ENCODE data around the gene OR10P1. TPM values are rescaled to one million over a fixed set of nuclear protein-coding genes. Genes with fewer than 3 reads are reported as not detected.
"Not testable (repeated sequence)": the region's sequence is repeated elsewhere in the genome, so short reads cannot be mapped to it uniquely, and the experiment has no call there.

The OR10P1 gene
- not detected for polyA plus RNA-seq

DNA sequence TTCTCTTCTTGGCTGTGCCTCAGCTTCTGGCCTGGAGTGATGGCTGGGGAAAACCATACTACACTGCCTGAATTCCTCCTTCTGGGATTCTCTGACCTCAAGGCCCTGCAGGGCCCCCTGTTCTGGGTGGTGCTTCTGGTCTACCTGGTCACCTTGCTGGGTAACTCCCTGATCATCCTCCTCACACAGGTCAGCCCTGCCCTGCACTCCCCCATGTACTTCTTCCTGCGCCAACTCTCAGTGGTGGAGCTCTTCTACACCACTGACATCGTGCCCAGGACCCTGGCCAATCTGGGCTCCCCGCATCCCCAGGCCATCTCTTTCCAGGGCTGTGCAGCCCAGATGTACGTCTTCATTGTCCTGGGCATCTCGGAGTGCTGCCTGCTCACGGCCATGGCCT is at the start of gene OR10P1:
OR10P1 (plus strand) TSS at position 40 of the 400 bp plus-strand sequence; CDS start at position 40, 0 bp downstream.
- 84 to 91% (median 86%) methylated on average over 6 of the region's 6 CpGs for WGBS, 3 donors
- H3K27ac ChIP-seq (ENCODE audit: low read depth, low read length): no peak within 1 kb of the TSS

DNA sequence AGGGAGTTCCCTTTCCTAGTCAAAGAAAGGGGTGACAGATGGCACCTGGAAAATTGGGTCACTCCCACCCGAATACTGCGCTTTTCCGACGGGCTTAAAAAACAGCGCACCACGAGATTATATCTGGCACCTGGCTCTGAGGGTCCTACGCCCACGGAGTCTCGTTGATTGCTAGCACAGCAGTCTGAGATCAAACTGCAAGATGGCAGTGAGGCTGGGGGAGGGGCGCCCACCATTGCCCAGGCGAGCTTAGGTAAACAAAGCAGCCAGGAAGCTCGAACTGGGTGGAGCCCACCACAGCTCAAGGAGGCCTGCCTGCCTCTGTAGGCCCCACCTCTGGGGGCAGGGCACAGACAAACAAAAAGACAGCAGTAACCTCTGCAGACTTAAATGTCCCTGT is 46.5 kb upstream of the OR10P1 start:
- not testable (repeated sequence) for H3K27ac ChIP-seq (ENCODE audit: low read depth, low read length)
- WGBS, 3 donors: 63 to 70% (median 69%) methylated on average over 12 of the region's 12 CpGs

DNA sequence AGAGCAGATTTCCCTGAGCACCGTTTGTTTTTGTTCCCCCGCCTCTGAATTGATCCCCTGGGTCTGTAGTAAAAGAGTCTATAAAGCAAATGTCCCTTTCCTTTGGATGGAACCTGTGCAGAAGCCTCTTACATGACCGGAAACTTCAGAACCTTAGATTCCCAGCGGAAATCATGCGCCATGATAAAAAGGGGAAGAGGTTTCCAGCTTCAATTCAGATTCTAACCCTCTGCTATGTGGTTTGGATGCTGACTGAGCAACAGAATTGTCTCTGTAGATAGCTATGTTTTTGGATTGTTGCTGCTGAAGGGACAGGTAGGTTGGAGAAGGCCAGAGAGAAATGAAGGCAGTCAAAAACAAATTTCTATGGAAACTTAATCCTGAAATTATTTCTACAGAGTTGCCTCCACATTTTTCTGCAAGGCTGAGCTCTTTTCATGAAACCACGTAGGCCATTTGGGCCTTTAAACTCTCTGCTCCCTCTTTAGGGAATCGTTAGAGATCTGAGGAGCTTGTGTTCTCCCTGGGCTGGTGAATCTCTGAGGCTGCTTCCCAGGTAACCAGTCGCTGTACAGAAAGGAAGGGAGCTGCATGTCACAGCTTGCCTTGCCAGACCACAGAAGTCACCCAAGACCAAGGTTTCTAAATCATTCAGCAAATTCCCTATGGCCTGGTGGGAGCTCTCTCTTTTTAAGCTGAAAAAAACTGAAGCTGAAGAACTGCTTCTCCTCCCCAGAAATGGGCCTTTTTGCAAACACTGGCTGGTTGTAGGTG is 28.7 kb upstream of the OR10P1 start:
- no peak overlapping the region for H3K27ac ChIP-seq (ENCODE audit: low read depth, low read length)
- 66 to 70% (median 67%) methylated on average over 8 of the region's 8 CpGs for WGBS, 3 donors

DNA sequence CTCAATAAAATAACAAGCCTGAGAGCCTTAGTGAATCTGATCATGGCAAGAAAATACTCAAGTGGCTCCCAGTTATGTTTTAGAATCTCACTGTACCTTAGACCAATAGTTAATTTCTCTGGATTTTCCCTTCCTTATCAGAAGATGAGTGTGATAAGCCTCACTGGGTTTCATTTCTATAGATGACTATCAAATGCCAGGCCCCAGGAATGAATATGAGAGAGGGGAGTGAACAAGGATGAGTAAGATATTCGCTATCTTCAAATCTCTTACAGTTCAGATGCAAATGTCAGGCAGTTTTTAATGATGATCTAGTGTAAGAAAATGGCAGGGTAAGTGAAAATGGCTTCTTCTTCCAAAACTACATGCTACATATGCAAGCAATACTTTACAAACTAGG is 26.1 kb upstream of the OR10P1 start:
- H3K27ac ChIP-seq (ENCODE audit: low read depth, low read length): no peak overlapping the region
- 82 to 93% (median 90%) methylated on average over 1 of the region's 1 CpG for WGBS, 3 donors

- no peak overlapping the region for H3K27ac ChIP-seq (ENCODE audit: low read depth, low read length)
- WGBS, 3 donors: 45 to 74% (median 74%) methylated on average over 2 of the region's 2 CpGs
Measured at GRCh38 chr12:55612646-55613045, 24.0 kb upstream of the OR10P1 start.

DNA sequence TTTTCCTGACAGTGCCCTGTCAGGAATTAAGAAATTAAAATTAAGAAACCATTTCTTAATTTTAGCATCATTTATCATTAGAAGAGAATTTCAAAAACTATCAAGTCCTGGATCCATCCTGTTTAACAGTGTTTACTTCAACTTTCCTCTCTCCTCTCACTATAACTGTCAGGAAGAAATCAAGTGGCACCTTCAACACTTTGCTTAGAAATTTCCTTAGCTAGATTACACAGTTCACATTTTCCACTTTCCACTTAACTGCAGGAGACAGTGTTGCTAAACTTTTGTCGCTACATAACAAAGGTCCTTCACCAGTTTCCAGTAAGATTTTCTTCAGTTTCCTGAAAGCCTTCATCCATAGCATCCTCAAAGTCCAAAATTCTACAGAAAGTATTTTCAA is 21.9 kb upstream of the OR10P1 start:
- 92 to 97% (median 96%) methylated on average over 1 of the region's 1 CpG for WGBS, 3 donors
- no peak overlapping the region for H3K27ac ChIP-seq (ENCODE audit: low read depth, low read length)

DNA sequence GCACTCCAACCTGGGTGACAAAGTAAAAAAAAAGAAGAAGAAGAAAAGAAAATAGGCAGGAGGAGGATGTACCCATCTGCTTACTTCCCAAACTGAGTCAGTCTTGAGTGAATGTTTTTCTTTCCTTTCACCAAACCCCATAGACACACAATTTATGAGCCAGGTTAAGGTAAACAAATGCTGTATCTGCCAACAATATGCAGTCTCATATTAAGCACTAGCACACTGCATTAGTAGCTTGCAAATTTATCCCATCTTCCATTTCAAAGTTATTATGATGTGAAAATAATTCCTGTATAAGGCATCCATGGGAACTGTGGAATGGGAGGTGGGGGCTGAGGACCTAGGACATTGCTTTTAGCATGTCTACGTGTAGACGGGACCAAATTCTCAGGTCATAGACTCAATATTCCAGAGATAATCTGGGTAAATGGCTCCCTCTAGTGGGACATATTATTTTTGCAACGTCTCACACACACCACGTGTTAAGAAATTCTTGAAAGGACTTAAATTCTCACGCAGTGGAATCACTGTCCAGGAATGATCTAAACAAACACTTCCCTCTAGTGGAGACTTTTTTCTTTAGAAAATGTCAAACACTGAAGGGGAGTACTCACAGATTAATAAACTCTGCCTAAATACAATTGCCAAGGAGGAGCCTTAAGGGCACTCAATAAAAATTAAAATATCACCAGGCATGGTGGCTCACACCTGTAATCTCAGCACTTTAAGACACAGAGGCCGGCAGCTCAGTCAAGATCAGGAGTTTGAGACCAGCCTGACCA is 17.1 kb upstream of the OR10P1 start:
- 3 to 7% (median 6%) methylated on average over 6 of the region's 6 CpGs for WGBS, 3 donors
- H3K27ac ChIP-seq (ENCODE audit: low read depth, low read length): no peak overlapping the region

GRCh38 chr12:55624056-55624455 is 12.6 kb upstream of the OR10P1 start:
- H3K27ac ChIP-seq (ENCODE audit: low read depth, low read length): no peak overlapping the region

DNA sequence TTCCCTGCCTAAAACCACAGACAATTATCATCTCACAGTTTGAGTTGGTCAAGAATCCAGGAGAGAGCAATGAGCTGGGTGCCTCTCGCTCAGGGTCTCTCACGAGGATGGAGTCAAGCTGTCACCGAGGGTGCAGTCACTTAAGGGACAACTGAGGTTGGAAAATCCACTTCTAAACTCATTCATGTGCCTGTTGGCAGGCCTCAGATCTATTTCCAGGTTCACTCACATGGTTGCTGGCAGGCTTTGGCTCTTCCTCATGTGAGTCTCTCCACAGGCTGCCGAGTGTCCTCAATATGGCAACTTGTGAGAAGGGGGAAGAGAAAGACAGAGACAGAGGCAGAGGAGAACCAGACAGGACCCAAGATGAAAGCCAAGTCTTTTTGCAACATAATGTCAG is 10.5 kb upstream of the OR10P1 start:
- 79 to 89% (median 86%) methylated on average over 4 of the region's 4 CpGs for WGBS, 3 donors
- H3K27ac ChIP-seq (ENCODE audit: low read depth, low read length): no peak overlapping the region

- 58 to 80% (median 69%) methylated on average over 3 of the region's 3 CpGs for WGBS, 3 donors
- no peak overlapping the region for H3K27ac ChIP-seq (ENCODE audit: low read depth, low read length)
Measured at GRCh38 chr12:55629058-55629841, 7.4 kb upstream of the OR10P1 start.

- 33 to 76% (median 67%) methylated on average over 1 of the region's 1 CpG for WGBS, 3 donors
- H3K27ac ChIP-seq (ENCODE audit: low read depth, low read length): no peak overlapping the region
Measured at GRCh38 chr12:55631056-55631455, 5.6 kb upstream of the OR10P1 start.

DNA sequence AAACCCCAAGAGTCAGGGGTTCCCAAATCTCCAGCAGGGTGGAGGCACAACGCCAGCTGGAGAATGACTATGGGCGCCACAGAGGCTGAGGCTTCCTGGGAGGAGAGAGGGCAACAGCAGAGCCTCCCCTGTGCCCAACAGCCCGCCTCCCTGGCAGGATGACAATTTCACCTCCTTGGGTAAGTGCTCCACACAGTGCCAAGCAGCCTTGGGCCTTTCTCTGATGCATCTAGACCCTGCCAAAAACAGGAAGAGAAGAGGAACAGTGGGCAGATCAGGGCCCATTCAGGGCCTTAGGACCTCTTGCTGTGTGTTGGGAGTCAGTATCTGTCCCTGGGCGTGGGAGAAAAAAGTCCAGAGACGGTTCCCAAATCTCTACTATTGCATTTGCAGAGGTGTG is 5.0 kb upstream of the OR10P1 start:
- WGBS, 3 donors: 78 to 80% (median 80%) methylated on average over 5 of the region's 5 CpGs

GRCh38 chr12:55633151-55633550 is 3.5 kb upstream of the OR10P1 start:
- 53 to 86% (median 65%) methylated on average over 4 of the region's 4 CpGs for WGBS, 3 donors
- no peak overlapping the region for H3K27ac ChIP-seq (ENCODE audit: low read depth, low read length)

More for the DNA sequence above, 5.0 kb upstream of the OR10P1 start:
- no peak overlapping the region for H3K27ac ChIP-seq (ENCODE audit: low read depth, low read length)

DNA sequence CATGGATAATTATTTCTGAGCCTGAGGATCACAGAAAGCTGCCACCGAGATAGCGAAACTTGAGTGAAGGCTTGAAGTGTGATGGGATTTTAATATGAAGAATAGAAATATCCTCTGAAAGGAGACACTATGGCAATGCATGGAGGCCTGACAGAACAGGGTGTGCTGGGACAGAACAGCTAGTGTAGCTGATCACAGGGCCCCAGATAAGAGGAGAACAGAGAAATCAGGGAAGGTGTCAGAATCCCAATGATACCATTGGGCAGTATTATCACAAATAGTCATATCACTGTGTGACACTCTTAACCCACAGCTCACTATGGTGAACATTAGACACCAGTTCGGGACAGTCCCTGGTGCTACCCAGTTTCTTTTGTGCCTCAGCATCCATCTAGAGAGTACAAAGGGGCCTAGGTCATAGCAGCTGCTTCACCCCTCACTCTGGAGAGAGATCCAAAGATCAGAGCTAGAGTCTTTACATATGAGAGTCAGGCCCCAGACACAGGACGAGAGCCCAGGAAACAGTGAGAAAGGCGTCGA is 506 bp upstream of the OR10P1 start:
- H3K27ac ChIP-seq (ENCODE audit: low read depth, low read length): no peak overlapping the region
- 82 to 86% (median 84%) methylated on average over 6 of the region's 6 CpGs for WGBS, 3 donors

DNA sequence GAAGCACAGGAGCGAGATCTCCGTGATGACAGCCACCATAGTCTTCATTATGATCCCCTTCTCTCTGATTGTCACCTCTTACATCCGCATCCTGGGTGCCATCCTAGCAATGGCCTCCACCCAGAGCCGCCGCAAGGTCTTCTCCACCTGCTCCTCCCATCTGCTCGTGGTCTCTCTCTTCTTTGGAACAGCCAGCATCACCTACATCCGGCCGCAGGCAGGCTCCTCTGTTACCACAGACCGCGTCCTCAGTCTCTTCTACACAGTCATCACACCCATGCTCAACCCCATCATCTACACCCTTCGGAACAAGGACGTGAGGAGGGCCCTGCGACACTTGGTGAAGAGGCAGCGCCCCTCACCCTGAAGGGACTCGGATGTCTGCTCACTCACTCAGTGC is 775 bp downstream of the OR10P1 start:
- H3K27ac ChIP-seq (ENCODE audit: low read depth, low read length): no peak overlapping the region
- 86 to 93% (median 90%) methylated on average over 15 of the region's 15 CpGs for WGBS, 3 donors

DNA sequence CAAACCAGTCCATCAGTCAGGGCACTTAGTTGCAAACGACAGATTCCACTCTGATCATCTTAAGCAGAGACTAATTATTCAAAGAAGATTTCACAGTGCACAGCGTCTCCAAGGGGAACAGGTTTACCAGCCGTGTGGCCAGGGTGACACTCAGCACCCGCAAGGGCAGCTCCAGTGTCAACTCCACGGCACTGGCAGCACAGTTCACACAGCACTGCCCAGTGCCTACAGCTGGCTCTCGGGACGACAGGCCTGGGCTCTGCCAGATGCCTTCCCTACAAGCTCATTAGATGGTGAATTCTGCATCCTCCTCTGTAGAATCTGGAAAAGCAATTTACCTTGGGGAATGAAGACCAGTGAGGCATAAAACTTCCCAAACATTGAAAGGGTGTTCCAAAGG is 4.9 kb downstream of the OR10P1 start:
- 61 to 63% (median 62%) methylated on average over 7 of the region's 7 CpGs for WGBS, 3 donors

DNA sequence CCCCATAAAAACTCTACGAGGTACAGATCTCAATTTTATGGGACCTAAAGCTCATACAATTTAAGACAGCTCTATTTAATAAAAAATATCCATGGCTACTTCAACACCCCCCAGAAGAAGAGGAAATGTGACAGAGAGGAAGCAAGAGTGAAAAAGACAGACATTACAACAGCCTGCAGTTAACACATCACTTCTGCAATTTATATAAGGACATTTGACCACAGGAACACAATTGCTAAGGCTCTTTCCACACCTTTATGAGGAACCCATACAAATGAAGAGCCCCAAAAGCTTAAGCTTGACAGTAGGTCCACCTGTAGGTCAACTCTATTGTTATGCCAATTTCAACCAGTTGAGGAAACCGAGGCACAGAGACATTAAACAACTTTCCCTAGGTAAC is 5.6 kb downstream of the OR10P1 start:
- no peak overlapping the region for H3K27ac ChIP-seq (ENCODE audit: low read depth, low read length)
- 29 to 54% (median 39%) methylated on average over 2 of the region's 2 CpGs for WGBS, 3 donors

More for the DNA sequence above, 4.9 kb downstream of the OR10P1 start:
- H3K27ac ChIP-seq (ENCODE audit: low read depth, low read length): no peak overlapping the region

GRCh38 chr12:55642669-55643068 is 6.0 kb downstream of the OR10P1 start:
- WGBS, 3 donors: 50 to 67% (median 58%) methylated on average over 7 of the region's 7 CpGs
- H3K27ac ChIP-seq (ENCODE audit: low read depth, low read length): no peak overlapping the region

GRCh38 chr12:55644591-55644990 is 7.9 kb downstream of the OR10P1 start:
- 70 to 93% (median 82%) methylated on average over 1 of the region's 1 CpG for whole genome bisulfite sequencing, 3 donors
- H3K27ac ChIP-seq (ENCODE audit: low read depth, low read length): no peak overlapping the region
